ENCODE data around the gene SUPT3H. TPM values are rescaled to one million over a fixed set of nuclear protein-coding genes. Genes with fewer than 3 reads are reported as not detected.

The SUPT3H gene
- total RNA-seq, 3 donors from 2014 or later, result 6.9 to 15.1 (median 13.6) TPM

DNA sequence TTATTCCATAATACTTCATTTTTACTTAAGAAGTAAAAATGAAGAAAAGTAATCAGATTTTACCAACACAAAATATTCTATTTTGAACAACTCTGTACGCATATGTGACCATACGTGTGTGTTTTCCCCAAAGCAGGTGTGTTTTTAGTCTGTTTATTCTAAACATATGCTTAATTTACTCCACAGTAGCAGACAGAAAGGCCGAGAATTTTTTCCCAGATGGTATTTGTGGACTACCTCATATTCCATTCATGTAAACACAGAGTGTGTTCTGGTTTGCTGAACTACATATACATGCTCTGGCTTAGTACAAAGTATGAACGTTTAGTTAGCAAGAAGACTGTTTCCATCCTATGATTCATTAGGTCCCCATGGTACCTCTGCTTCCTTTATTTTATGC lies 282.9 kb downstream of the SUPT3H start:
- Histone ChIP-seq H3K4me1 (no peaks in the 10 kb centered on the region), H3K4me3 (no peak overlapping the region), H3K36me3 (no peaks in the 10 kb centered on the region), H3K27me3 (no peaks in the 10 kb centered on the region), H3K27ac (no peak overlapping the region), H3K9me3 (no peaks in the 10 kb centered on the region)
- TF ChIP-seq POLR2AphosphoS5 (IDR thresholded peaks at IDR 0.05), result no peak
- no peak for TF ChIP-seq CTCF (IDR thresholded peaks at IDR 0.05)
- no peak for TF ChIP-seq POLR2A (IDR thresholded peaks at IDR 0.05)
- DNase-seq (ENCODE audit: low spot score in 2 of 2), result no peak
- intact Hi-C loops (cut with DNase I; ENCODE audit: low total_unique reads), result no loop called here

- Histone ChIP-seq H3K36me3 (no peaks in the 10 kb centered on the region), H3K4me3 (no peak overlapping the region), H3K27me3 (no peaks in the 10 kb centered on the region), H3K4me1 (no peaks in the 10 kb centered on the region), H3K27ac (no peak overlapping the region), H3K9me3 (no peaks in the 10 kb centered on the region)
- TF ChIP-seq POLR2AphosphoS5 (IDR thresholded peaks at IDR 0.05), result no peak
- TF ChIP-seq CTCF (IDR thresholded peaks at IDR 0.05), result no peak
- no peak for TF ChIP-seq POLR2A (IDR thresholded peaks at IDR 0.05)
- no peak for DNase-seq (ENCODE audit: low spot score in 2 of 2)
- intact Hi-C loops (cut with DNase I; ENCODE audit: low total_unique reads), result no loop called here
Observed at GRCh38 chr6:45092135-45092534, 285.6 kb downstream of the SUPT3H start.

DNA sequence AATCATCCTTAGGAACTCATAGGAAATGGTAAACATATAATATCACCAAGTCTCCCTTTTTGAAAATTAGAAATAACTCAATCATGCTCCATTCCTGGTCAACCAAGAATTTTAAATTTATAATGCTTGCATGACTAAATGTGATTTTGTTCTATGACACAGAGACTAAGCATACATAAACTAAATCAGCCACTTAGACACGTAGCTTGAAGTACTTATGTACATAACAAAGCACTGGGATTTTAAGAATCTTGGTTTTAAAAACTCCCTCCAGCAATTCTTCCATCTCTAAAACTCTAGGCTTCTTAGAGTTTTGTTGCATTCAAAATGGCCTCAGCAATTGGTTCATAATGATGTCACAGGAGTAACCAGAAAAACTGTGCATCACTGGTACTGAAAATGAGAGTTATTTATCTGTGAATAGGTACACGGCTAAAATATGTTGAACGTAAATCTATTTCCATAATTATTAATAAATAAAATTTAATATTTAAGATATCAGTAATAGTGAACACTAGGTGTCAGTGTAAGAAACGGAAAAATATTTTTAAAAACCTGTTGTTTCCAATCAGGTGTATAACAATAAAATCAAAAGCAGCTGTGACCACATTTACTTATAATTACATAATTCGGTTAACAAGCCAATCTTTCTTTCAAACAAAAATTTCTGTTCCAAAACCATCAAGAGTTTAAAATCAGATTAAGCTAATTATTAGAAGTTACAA lies 291.2 kb downstream of the SUPT3H start:
- Histone ChIP-seq H3K27ac (no peak overlapping the region), H3K27me3 (no peaks in the 10 kb centered on the region), H3K4me3 (no peak overlapping the region), H3K36me3 (no peaks in the 10 kb centered on the region), H3K4me1 (no peaks in the 10 kb centered on the region), H3K9me3 (no peaks in the 10 kb centered on the region)
- no peak for TF ChIP-seq POLR2AphosphoS5 (IDR thresholded peaks at IDR 0.05)
- no peak for TF ChIP-seq CTCF (IDR thresholded peaks at IDR 0.05)
- no peak for TF ChIP-seq POLR2A (IDR thresholded peaks at IDR 0.05)
- intact Hi-C loops (cut with DNase I; ENCODE audit: low total_unique reads), result no loop called here
- DNase-seq (ENCODE audit: low spot score in 2 of 2), result no peak

GRCh38 chr6:45084257-45084656 lies 293.5 kb downstream of the SUPT3H start:
- no peak for TF ChIP-seq POLR2A (IDR thresholded peaks at IDR 0.05)
- no peak for TF ChIP-seq CTCF (IDR thresholded peaks at IDR 0.05)
- TF ChIP-seq POLR2AphosphoS5 (IDR thresholded peaks at IDR 0.05), result no peak
- Histone ChIP-seq H3K9me3 (peaks cover 2 to 3% of the 10 kb centered on the region in 2 donors), H3K4me3 (no peak overlapping the region), H3K36me3 (no peaks in the 10 kb centered on the region), H3K27ac (no peak overlapping the region), H3K4me1 (no peaks in the 10 kb centered on the region), H3K27me3 (no peaks in the 10 kb centered on the region)
- intact Hi-C loops (cut with DNase I; ENCODE audit: low total_unique reads), result no loop called here
- no peak for DNase-seq (ENCODE audit: low spot score in 2 of 2)

- intact Hi-C loops (cut with DNase I; ENCODE audit: low total_unique reads), result no loop called here
- Histone ChIP-seq H3K27me3 (no peaks in the 10 kb centered on the region), H3K9me3 (peaks cover 11 to 18% of the 10 kb centered on the region in 2 donors), H3K4me3 (no peak overlapping the region), H3K4me1 (no peaks in the 10 kb centered on the region), H3K36me3 (no peaks in the 10 kb centered on the region), H3K27ac (no peak overlapping the region)
- TF ChIP-seq POLR2AphosphoS5 (IDR thresholded peaks at IDR 0.05), result no peak
- TF ChIP-seq POLR2A (IDR thresholded peaks at IDR 0.05), result no peak
- no peak for TF ChIP-seq CTCF (IDR thresholded peaks at IDR 0.05)
- no peak for DNase-seq (ENCODE audit: low spot score in 2 of 2)
Observed at GRCh38 chr6:45082091-45082490, 295.6 kb downstream of the SUPT3H start.

Measured in breast epithelium (tissue), 4 donors.